K562 (cell line): ENCODE measurements around the gene PLXDC1. TPM values are rescaled to one million over a fixed set of nuclear protein-coding genes. Genes with fewer than 3 reads are reported as not detected.

Experiments
- CCAR2 ChIP-seq: fragments of 200-400 bp; formaldehyde crosslinking; IDR thresholded peaks from 2 replicates; pipeline ENCODE4 v1.6.1; 2017; ENCODE audit warnings: mild to moderate bottlenecking, low read depth, low read length
- RAD21 ChIP-seq, 2 experiments: fragments of 250-450 bp in 1 of 2; fragments of 450-650 bp in 1 of 2; sonication (Bioruptor Pico) in 1 of 2; formaldehyde crosslinking in 1 of 2; IDR thresholded peaks in 1 of 2; conservative IDR thresholded peaks in 1 of 2; 2 replicates each; pipeline versions ENCODE4 v1.4.0 to v1.8.0; 2020 to 2022; ENCODE audit warnings: mild to moderate bottlenecking in 2 of 2, moderate library complexity in 1 of 2
- SRSF3 ChIP-seq: fragments of 200-400 bp; formaldehyde crosslinking; IDR thresholded peaks from 2 replicates; pipeline ENCODE4 v1.6.1; 2016; ENCODE audit warnings: mild to moderate bottlenecking, low read length, moderate library complexity; ENCODE audit not compliant: insufficient read depth
- ZNF354B ChIP-seq: fragments of 250-450 bp; sonication (Bioruptor Pico); IDR thresholded peaks from 2 replicates; pipeline ENCODE4 v1.4.0; 2020
- polyA plus RNA-seq, 8 experiments: library from polyadenylated mRNA; depleted of rRNA in 4 of 8; stranded (reverse) in 5 of 8; unstranded in 3 of 8; fragments of >200 nt; fragmentation: Nextera tagmentation in 2 of 8; fragmentation: Illumina TruSeq in 1 of 8; extraction: Ambion mirVana in 2 of 8; extraction: Trizol in 1 of 8; gene quantifications; 2 replicates each; pipeline versions ENCODE4 v1.2.1 to v1.2.3, GENCODE V29; 2011 to 2014; ENCODE audit warnings: inconsistent platforms in 1 of 8, missing spikeins in 1 of 8
- total RNA-seq, 7 experiments: library from RNA; depleted of rRNA in 6 of 7; stranded (reverse); fragments of >200 nt in 6 of 7; fragmentation: Illumina TruSeq in 2 of 7; extraction: Trizol in 2 of 7; gene quantifications; 2 replicates each; pipeline versions ENCODE4 v1.2.1 to v1.2.3, GENCODE V29; 2011 to 2021; ENCODE audit warnings: low replicate concordance in 1 of 7
- TF ChIP-seq, protein P1 (sequence below): fragments of 450-650 bp; IDR thresholded peaks from 2 replicates; pipeline ENCODE4 v1.6.1; 2016; ENCODE audit warnings: mild to moderate bottlenecking, moderate library complexity
- TF ChIP-seq, protein P2 (sequence below): sonication (generic); formaldehyde crosslinking; IDR thresholded peaks from 2 replicates; pipeline ENCODE4 v1.9.0; 2022; ENCODE audit warnings: mild to moderate bottlenecking, missing genetic modification reagents
- TF ChIP-seq, protein P3 (sequence below), 2 experiments: fragments of 450-650 bp; conservative IDR thresholded peaks; 2 replicates each; pipeline ENCODE4 v1.6.1; 2017; ENCODE audit warnings: mild to moderate bottlenecking in 2 of 2, moderate library complexity in 2 of 2

The PLXDC1 gene
- total and polyA plus RNA-seq, 9 of the 15 experiments (the other 6 are each of a cell fraction or from before 2014, with no cell fraction given): not detected

DNA sequence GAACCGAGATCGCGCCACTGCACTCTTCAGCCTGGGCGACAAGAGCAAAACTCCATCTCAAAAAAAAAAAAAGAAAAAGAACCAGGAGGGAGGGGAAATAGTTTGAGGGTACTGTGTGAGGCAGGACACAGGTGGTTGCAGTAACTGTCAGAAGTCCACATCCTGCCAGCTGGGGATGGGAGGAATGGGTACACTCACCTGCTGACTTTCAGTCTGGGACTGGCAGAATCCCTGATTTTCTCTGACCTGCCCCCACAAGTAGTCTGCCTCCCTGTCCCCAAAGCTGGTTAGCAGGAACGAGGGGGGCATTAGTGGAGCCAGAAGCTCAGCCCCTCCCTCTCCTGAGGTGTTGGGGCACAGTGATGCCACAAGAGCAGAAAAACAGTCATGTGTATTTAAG is 21.6 kb upstream of the PLXDC1 start (continued):
- TF ChIP-seq, protein P1, sequence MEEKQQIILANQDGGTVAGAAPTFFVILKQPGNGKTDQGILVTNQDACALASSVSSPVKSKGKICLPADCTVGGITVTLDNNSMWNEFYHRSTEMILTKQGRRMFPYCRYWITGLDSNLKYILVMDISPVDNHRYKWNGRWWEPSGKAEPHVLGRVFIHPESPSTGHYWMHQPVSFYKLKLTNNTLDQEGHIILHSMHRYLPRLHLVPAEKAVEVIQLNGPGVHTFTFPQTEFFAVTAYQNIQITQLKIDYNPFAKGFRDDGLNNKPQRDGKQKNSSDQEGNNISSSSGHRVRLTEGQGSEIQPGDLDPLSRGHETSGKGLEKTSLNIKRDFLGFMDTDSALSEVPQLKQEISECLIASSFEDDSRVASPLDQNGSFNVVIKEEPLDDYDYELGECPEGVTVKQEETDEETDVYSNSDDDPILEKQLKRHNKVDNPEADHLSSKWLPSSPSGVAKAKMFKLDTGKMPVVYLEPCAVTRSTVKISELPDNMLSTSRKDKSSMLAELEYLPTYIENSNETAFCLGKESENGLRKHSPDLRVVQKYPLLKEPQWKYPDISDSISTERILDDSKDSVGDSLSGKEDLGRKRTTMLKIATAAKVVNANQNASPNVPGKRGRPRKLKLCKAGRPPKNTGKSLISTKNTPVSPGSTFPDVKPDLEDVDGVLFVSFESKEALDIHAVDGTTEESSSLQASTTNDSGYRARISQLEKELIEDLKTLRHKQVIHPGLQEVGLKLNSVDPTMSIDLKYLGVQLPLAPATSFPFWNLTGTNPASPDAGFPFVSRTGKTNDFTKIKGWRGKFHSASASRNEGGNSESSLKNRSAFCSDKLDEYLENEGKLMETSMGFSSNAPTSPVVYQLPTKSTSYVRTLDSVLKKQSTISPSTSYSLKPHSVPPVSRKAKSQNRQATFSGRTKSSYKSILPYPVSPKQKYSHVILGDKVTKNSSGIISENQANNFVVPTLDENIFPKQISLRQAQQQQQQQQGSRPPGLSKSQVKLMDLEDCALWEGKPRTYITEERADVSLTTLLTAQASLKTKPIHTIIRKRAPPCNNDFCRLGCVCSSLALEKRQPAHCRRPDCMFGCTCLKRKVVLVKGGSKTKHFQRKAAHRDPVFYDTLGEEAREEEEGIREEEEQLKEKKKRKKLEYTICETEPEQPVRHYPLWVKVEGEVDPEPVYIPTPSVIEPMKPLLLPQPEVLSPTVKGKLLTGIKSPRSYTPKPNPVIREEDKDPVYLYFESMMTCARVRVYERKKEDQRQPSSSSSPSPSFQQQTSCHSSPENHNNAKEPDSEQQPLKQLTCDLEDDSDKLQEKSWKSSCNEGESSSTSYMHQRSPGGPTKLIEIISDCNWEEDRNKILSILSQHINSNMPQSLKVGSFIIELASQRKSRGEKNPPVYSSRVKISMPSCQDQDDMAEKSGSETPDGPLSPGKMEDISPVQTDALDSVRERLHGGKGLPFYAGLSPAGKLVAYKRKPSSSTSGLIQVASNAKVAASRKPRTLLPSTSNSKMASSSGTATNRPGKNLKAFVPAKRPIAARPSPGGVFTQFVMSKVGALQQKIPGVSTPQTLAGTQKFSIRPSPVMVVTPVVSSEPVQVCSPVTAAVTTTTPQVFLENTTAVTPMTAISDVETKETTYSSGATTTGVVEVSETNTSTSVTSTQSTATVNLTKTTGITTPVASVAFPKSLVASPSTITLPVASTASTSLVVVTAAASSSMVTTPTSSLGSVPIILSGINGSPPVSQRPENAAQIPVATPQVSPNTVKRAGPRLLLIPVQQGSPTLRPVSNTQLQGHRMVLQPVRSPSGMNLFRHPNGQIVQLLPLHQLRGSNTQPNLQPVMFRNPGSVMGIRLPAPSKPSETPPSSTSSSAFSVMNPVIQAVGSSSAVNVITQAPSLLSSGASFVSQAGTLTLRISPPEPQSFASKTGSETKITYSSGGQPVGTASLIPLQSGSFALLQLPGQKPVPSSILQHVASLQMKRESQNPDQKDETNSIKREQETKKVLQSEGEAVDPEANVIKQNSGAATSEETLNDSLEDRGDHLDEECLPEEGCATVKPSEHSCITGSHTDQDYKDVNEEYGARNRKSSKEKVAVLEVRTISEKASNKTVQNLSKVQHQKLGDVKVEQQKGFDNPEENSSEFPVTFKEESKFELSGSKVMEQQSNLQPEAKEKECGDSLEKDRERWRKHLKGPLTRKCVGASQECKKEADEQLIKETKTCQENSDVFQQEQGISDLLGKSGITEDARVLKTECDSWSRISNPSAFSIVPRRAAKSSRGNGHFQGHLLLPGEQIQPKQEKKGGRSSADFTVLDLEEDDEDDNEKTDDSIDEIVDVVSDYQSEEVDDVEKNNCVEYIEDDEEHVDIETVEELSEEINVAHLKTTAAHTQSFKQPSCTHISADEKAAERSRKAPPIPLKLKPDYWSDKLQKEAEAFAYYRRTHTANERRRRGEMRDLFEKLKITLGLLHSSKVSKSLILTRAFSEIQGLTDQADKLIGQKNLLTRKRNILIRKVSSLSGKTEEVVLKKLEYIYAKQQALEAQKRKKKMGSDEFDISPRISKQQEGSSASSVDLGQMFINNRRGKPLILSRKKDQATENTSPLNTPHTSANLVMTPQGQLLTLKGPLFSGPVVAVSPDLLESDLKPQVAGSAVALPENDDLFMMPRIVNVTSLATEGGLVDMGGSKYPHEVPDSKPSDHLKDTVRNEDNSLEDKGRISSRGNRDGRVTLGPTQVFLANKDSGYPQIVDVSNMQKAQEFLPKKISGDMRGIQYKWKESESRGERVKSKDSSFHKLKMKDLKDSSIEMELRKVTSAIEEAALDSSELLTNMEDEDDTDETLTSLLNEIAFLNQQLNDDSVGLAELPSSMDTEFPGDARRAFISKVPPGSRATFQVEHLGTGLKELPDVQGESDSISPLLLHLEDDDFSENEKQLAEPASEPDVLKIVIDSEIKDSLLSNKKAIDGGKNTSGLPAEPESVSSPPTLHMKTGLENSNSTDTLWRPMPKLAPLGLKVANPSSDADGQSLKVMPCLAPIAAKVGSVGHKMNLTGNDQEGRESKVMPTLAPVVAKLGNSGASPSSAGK: no peak
- no peak for TF ChIP-seq ZNF354B (CRISPR knock-in tag)
- no peak for TF ChIP-seq RAD21 (CRISPR knock-in tag; conservative IDR thresholded peaks at IDR 0.05 in 1 of 2, IDR thresholded peaks at IDR 0.05 in 1 of 2)
- no peak for TF ChIP-seq CCAR2
- no peak for TF ChIP-seq SRSF3
- TF ChIP-seq, protein P2, sequence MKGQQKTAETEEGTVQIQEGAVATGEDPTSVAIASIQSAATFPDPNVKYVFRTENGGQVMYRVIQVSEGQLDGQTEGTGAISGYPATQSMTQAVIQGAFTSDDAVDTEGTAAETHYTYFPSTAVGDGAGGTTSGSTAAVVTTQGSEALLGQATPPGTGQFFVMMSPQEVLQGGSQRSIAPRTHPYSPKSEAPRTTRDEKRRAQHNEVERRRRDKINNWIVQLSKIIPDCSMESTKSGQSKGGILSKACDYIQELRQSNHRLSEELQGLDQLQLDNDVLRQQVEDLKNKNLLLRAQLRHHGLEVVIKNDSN (CRISPR knock-in tag): no peak
- TF ChIP-seq, protein P3, sequence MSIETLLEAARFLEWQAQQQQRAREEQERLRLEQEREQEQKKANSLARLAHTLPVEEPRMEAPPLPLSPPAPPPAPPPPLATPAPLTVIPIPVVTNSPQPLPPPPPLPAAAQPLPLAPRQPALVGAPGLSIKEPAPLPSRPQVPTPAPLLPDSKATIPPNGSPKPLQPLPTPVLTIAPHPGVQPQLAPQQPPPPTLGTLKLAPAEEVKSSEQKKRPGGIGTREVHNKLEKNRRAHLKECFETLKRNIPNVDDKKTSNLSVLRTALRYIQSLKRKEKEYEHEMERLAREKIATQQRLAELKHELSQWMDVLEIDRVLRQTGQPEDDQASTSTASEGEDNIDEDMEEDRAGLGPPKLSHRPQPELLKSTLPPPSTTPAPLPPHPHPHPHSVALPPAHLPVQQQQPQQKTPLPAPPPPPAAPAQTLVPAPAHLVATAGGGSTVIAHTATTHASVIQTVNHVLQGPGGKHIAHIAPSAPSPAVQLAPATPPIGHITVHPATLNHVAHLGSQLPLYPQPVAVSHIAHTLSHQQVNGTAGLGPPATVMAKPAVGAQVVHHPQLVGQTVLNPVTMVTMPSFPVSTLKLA (conservative IDR thresholded peaks at IDR 0.05): no peak
